Measurements from ENCODE around the gene GOT2. TPM values are rescaled to one million over a fixed set of nuclear protein-coding genes. Genes with fewer than 3 reads are reported as not detected.
"Not testable (repeated sequence)": the region's sequence is repeated elsewhere in the genome, so short reads cannot be mapped to it uniquely, and the experiment has no call there.

GOT2 gene
- total RNA-seq, 4 donors from 2014 or later = 12.6 to 54.9 (median 43.7) TPM

GRCh38 chr16:58670946-58671583 is 63.1 kb downstream of the GOT2 start:
- H3K36me3 ChIP-seq = no peaks in the 10 kb centered on the region
- no peaks in the 10 kb centered on the region for H3K27me3 ChIP-seq
- H3K27ac ChIP-seq = no peak overlapping the region
- intact Hi-C loops (cut with DNase I; ENCODE audit: low total_unique reads) = no loop called here
- no peaks in the 10 kb centered on the region for H3K9me3 ChIP-seq
- no peak for TF ChIP-seq POLR2A (IDR thresholded peaks at IDR 0.05)
- TF ChIP-seq CTCF (IDR thresholded peaks at IDR 0.05) = no peak
- DNase-seq = no peak
- no peaks in the 10 kb centered on the region for H3K4me1 ChIP-seq
- no peak overlapping the region for H3K4me3 ChIP-seq

GRCh38 chr16:58670177-58670576 is 63.9 kb downstream of the GOT2 start:
- intact Hi-C loops (cut with DNase I; ENCODE audit: low total_unique reads) = no loop called here
- no peak for DNase-seq
- H3K9me3 ChIP-seq = no peaks in the 10 kb centered on the region
- no peaks in the 10 kb centered on the region for H3K27me3 ChIP-seq
- H3K4me3 ChIP-seq = no peak overlapping the region
- H3K4me1 ChIP-seq = no peaks in the 10 kb centered on the region
- TF ChIP-seq POLR2A (IDR thresholded peaks at IDR 0.05) (no peak), CTCF (IDR thresholded peaks at IDR 0.05) (no peak)
- no peak overlapping the region for H3K27ac ChIP-seq
- H3K36me3 ChIP-seq = no peaks in the 10 kb centered on the region

- no peak for TF ChIP-seq POLR2A (IDR thresholded peaks at IDR 0.05)
- TF ChIP-seq CTCF (IDR thresholded peaks at IDR 0.05) = no peak
- intact Hi-C loops (cut with DNase I; ENCODE audit: low total_unique reads) = no loop called here
Observed at GRCh38 chr16:58665200-58665599, 68.9 kb downstream of the GOT2 start.

DNA sequence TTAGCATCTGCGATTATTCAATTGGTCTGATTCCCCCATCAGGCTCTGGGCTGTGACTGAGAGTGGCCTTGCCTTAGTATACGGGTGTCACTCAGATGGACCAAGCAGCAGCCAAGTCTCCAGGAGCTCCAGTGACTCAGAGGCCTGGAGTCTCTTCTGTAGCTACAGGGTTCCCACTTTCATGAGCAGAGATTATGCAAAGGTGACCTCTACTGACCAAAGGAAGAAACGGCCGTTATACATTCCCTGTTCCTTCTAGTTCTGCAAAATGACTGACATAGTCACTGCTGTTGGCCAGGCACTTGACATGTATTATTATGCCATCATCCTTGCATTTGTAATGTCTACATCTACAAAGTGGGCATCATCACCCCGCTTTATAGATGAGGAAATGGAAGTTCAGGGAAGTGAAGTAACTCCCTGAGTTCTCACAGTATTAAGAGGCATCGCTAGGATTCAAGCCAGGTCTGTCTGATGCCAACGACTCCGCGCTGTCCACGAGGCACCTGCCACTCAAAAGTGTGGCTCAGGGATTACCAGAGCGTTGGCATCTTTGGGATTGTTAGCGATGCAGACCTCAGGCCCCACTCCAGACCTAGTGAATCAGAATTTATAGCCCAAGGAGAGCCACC is 72.8 kb downstream of the GOT2 start:
- intact Hi-C loops (cut with DNase I; ENCODE audit: low total_unique reads) = no loop called here
- H3K9me3 ChIP-seq = no peaks in the 10 kb centered on the region

More at GRCh38 chr16:58665200-58665599, 68.9 kb downstream of the GOT2 start:
- no peaks in the 10 kb centered on the region for H3K4me1 ChIP-seq
- H3K36me3 ChIP-seq = no peaks in the 10 kb centered on the region
- no peak overlapping the region for H3K27ac ChIP-seq
- H3K9me3 ChIP-seq = no peaks in the 10 kb centered on the region
- DNase-seq = no peak
- H3K4me3 ChIP-seq = no peak overlapping the region
- no peaks in the 10 kb centered on the region for H3K27me3 ChIP-seq

DNA sequence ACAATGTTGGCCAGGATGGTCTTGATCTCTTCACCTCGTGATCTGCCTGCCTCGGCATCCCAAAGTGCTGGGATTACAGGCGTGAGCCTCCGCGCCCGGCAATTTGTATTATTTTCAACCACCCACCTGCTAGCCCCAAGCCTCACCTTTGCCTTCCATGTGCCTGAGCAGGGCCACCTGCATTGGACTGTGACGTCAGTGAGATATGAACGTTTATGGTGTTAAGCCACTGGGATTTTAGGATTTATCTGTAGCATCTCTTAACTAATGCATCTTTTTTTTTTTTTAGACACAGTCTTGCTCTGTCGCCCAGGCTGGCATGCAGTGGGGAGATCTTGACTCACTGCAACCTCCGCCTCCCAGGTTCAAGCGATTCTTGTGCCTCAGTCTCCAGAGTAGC is 74.2 kb downstream of the GOT2 start:
- intact Hi-C loops (cut with DNase I; ENCODE audit: low total_unique reads) = loop anchor here (10.0 kb wide), 1 partner anchor 325 kb away; no protein-coding TSS in a partner anchor
- H3K4me1 ChIP-seq, H3K27me3 ChIP-seq, DNase-seq, H3K9me3 ChIP-seq, H3K36me3 ChIP-seq, H3K4me3 ChIP-seq, H3K27ac ChIP-seq: not testable (repeated sequence)

More for the DNA sequence above, 72.8 kb downstream of the GOT2 start:
- H3K27ac ChIP-seq = no peak overlapping the region
- TF ChIP-seq CTCF (IDR thresholded peaks at IDR 0.05) = peak; percentile 38 to 48 (median 44)
- no peak for TF ChIP-seq POLR2A (IDR thresholded peaks at IDR 0.05)
- no peaks in the 10 kb centered on the region for H3K4me1 ChIP-seq
- no peaks in the 10 kb centered on the region for H3K36me3 ChIP-seq
- peak; percentile 28 to 38 for DNase-seq
- H3K27me3 ChIP-seq = no peaks in the 10 kb centered on the region
- H3K4me3 ChIP-seq = no peak overlapping the region

Data from uterus (tissue), 4 donors.